GM12872 (cell line): Measurements from ENCODE around the gene RBM38.

Experiments
- TF ChIP-seq, protein P1 (sequence below): IDR thresholded peaks from 3 replicates; pipeline ENCODE4 v1.5.1; 2011; ENCODE audit warnings: low read depth, mild to moderate bottlenecking, low read length, moderate library complexity; ENCODE audit not compliant: insufficient read depth

RBM38 gene

DNA sequence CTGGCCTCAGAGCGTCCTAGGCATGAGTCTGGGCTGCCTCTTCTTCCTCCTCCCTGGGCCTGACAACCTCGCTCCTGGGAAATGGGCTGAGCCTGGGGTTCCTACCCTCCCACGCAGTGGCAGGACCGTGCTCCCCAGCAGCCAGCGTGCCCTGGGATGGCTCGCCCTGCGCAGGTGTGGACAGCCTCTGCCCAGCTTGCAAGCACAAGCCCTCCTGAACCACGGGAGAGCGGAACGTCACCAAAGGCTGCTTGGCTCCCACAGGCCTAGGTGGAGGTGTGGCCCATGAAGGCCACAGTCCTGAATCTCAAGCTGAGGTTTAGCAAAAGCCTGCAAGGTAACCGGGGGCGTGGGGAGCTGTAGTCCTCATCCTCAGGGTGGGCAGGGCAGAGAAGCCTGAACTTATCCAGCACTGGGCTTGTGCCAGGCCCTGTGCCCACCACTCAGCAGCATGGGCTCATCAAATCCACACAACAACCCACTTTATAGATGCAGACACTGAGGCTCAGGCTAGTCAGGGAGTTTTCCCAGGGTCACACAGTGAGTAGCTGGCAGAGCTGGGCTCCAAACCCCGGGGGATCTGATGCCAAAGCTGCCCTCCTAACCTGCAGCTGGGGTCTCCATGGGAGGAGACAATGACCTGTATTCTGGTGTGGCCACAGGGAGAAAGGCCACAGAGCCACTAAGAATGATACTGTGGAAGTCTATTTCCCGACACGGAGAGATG is 25.3 kb downstream of the RBM38 start:
- TF ChIP-seq, protein P1, sequence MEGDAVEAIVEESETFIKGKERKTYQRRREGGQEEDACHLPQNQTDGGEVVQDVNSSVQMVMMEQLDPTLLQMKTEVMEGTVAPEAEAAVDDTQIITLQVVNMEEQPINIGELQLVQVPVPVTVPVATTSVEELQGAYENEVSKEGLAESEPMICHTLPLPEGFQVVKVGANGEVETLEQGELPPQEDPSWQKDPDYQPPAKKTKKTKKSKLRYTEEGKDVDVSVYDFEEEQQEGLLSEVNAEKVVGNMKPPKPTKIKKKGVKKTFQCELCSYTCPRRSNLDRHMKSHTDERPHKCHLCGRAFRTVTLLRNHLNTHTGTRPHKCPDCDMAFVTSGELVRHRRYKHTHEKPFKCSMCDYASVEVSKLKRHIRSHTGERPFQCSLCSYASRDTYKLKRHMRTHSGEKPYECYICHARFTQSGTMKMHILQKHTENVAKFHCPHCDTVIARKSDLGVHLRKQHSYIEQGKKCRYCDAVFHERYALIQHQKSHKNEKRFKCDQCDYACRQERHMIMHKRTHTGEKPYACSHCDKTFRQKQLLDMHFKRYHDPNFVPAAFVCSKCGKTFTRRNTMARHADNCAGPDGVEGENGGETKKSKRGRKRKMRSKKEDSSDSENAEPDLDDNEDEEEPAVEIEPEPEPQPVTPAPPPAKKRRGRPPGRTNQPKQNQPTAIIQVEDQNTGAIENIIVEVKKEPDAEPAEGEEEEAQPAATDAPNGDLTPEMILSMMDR: no peak

DNA sequence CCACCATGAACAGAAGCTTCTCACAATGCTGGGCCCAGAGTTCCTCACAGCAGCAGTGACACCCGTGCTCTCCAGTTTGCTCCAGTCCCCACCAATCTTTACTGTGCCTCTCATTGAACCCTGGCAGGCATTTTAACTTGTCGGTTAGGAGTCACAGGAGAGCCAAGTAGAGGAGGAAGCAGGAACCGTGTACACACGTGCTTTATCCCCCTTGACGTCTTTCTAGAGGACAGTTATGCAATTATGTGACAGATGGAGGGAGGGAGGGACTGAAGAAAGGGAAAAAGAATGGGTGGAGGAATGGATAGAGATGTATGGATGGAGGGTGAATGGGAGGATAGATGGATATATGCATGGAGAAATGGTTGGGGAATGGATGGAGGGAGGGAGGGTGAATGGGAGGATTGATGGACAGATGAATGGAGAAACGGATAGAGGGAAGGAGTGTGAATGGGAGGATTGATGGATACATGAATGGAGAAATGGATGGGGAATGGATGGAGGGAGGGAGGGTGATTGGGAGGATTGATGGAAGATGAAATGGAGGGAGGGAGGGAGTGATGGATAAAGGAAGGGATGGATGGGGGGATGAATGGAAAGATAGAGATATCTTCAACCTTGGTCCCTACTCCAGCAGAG is 26.0 kb downstream of the RBM38 start:
- TF ChIP-seq, protein P1: no peak

DNA sequence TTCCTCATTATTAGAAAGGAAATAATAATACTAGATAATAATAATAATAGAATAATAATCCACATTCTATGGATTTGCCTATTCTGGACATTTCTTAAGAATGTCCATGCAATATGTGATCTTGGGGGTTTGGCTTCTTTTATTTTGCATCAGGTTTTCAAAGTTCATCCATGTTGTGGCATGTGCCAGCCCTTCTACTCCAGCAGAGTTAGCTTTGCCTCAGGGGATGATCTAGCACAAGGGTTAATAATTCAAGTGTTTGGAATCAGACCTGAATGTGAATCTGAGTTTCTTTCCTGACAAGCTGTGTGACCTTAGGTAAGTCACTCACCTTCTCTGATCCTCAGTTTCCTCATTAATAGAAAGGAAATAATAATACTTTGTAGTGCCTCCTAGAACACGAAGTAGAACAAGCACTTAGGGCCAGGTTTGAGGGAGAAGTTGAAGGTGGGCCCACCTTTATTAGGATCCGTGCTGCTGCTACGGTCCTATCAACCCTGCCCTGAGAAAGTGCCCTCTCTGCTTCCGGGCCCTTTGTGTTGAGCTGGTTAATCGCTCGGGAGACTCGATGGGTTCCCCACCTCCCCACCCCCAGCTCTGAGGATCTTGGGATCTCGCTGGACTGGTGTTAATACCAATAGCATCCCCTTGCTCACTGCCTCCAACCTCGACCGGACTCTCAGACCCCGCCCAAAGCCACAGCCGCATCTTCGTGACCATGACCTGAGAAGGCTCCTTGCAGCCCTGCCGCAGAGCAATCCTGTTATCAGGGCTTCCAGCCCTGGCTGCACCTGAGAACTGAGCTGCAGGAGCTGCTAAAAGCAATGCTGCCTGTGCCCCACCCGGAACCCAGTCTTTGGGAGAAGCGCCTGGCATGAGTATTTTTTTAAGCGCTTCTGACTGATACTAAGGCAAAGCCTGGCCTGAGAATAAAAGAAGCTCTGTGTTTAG is 26.9 kb downstream of the RBM38 start:
- TF ChIP-seq, protein P1: no peak

DNA sequence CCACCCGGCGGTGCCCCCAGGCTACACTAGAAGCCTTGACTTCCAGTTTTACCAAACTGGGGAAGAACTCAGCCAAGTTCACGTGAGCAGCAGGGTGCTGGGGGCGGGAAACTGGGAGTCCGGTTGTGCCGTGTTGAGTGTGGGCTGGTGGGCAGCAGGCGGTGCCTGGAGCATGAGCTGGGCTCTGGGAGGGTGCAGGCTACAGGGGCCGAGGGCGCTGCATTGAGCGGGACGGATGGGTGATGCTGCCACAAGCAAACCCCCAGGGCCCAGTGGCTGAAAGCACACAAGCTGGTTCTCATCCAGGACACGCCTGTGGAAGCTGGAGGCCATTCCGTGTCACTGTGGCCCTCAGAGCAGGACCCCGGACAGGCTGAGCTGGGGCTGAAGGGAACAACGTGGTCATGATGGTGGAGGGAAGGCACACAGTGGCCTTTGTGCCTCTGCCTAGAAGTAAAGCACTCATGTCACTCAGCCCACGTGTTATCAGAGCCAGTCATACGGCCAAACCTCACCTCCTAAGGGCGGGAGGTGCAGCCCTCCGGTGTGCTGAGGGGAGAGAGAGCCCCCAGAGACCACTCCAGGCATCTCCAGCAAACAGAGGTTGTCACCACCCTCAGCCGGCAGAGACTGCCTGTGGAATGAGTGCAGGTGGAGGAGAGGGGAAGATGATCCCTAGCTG is 29.5 kb downstream of the RBM38 start:
- TF ChIP-seq, protein P1: no peak

DNA sequence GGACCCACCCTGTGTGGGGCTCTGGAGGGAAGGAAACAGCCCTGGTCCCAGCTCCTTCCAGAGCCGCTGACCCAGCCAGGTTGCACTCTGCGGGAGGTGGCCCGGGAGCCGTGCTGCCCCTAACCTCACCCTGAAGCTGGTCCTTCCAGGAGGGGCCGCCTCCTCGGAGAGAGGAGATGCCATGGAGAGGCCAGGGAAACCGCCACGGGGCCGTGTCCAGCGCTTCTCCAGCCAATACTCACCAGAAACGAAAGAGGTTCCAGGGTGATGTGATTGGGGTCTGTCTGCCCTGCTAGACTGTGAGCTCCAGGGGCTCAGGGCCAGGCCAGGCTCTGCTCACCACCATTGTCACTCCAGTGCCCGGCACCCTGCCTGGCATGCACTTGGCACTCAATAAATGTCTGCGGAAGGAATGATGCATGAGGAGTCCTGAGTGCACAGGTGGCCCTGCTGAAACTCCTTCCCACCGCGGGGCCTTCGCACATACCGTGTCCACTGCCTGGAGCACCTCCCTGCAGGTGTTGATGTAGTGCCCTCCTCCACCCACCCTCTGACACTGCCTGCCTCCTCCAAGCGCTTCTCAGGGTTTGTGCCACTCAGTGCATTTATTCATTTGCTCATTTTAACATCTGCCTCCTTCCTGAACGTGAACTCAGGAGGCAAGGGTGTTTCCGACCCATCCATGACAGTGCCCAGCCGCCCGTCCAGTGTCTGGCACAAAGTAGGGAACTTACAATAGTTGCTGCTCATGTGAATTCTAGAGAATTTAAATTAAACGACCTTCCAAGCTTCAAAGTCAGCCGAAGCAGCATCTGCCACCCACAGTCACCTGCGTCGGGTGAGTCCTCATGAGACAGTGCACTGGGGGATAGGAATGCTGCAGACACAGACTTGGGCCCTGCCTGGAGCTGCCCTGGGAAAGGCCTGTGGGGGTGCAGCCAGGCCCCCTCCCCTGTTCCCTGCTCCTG is 30.3 kb downstream of the RBM38 start:
- TF ChIP-seq, protein P1: no peak

DNA sequence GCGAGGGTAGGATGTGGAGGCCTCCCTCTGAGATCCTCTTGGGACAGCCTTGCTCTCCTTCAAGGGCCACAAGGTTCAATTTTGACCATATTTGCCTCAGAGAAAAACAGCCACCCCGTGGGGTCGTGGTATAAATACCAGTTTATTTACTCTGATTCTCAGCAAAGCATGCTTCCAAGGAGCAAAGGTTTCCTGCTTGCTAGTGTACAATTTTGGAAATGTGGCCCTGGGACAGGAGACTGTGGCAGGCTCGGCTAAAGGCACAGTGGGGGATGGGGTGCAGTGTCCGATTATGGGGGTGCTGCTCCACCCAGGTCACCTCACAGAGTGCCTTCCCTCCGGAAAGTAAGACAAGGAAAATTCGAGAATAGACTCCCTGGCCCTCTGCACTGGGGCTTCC is 31.1 kb downstream of the RBM38 start:
- TF ChIP-seq, protein P1: no peak
